Osteocyte (in vitro differentiated cells): ENCODE results near the gene GRM4. TPM values are rescaled to one million over a fixed set of nuclear protein-coding genes. Genes with fewer than 3 reads are reported as not detected.
A peak's percentile ranks its signal among the peaks of the same experiment; 100 is the strongest.

ENCODE experiments used
- DNase-seq: peaks from one replicate; pipeline ENCODE4 v3.0.0; 2021; ENCODE audit warnings: mixed read lengths; ENCODE audit not compliant: unreplicated experiment; ENCODE audit errors: extremely low spot score
- H3K27ac Mint-ChIP-seq: one replicate; pipeline ENCODE4 v1.8.0; 2021; ENCODE audit warnings: mild to moderate bottlenecking, mixed read lengths; ENCODE audit not compliant: unreplicated experiment
- H3K27me3 Mint-ChIP-seq: one replicate; pipeline ENCODE4 v1.8.0; 2021; ENCODE audit warnings: mixed read lengths; ENCODE audit not compliant: unreplicated experiment
- H3K36me3 Mint-ChIP-seq: one replicate; pipeline ENCODE4 v1.8.0; 2021; ENCODE audit warnings: mixed read lengths; ENCODE audit not compliant: unreplicated experiment
- H3K4me1 Mint-ChIP-seq: one replicate; pipeline ENCODE4 v1.8.0; 2021; ENCODE audit warnings: mixed read lengths; ENCODE audit not compliant: unreplicated experiment
- H3K4me3 Mint-ChIP-seq: one replicate; pipeline ENCODE4 v1.8.0; 2021; ENCODE audit warnings: mild to moderate bottlenecking, moderate library complexity, mixed read lengths; ENCODE audit not compliant: unreplicated experiment
- H3K9me3 Mint-ChIP-seq: one replicate; pipeline ENCODE4 v1.8.0; 2021; ENCODE audit warnings: mixed read lengths; ENCODE audit not compliant: unreplicated experiment
- CTCF ChIP-seq: fragments of 200-600 bp; sonication (generic); IDR thresholded peaks from 2 replicates; pipeline ENCODE4 v1.5.0; 2021; ENCODE audit warnings: antibody characterized with exemption, mild to moderate bottlenecking, moderate library complexity
- total RNA-seq: library from RNA; stranded (reverse); gene quantifications from 2 replicates; pipeline ENCODE4 v1.2.1, GENCODE V29; 2021

GRM4 gene
- total RNA-seq, 1 donor from 2014 or later = 0.40 TPM

- peaks cover 10% of the 10 kb centered on the region for H3K4me1 Mint-ChIP-seq
- TF ChIP-seq CTCF = no peak
- H3K27ac Mint-ChIP-seq = no peak overlapping the region
- H3K27me3 Mint-ChIP-seq = peaks cover 4% of the 10 kb centered on the region
- H3K36me3 Mint-ChIP-seq = no peaks in the 10 kb centered on the region
- H3K4me3 Mint-ChIP-seq = no peak overlapping the region
- no peak for DNase-seq
- no peaks in the 10 kb centered on the region for H3K9me3 Mint-ChIP-seq
Measured at GRCh38 chr6:34056305-34057108, 89.4 kb downstream of the GRM4 start.

GRCh38 chr6:34055223-34055933, 90.5 kb downstream of the GRM4 start:
- no peak for DNase-seq
- Mint-ChIP-seq H3K36me3 (no peaks in the 10 kb centered on the region), H3K4me3 (no peak overlapping the region), H3K9me3 (no peaks in the 10 kb centered on the region), H3K27ac (no peak overlapping the region), H3K4me1 (peaks cover 9% of the 10 kb centered on the region), H3K27me3 (peaks cover 6% of the 10 kb centered on the region)
- TF ChIP-seq CTCF = peak; percentile 88

GRCh38 chr6:34053721-34054120, 92.2 kb downstream of the GRM4 start:
- no peak overlapping the region for H3K4me3 Mint-ChIP-seq
- no peaks in the 10 kb centered on the region for H3K9me3 Mint-ChIP-seq
- H3K27me3 Mint-ChIP-seq = peaks cover 21% of the 10 kb centered on the region
- H3K27ac Mint-ChIP-seq = no peak overlapping the region
- no peak for DNase-seq
- no peak for TF ChIP-seq CTCF
- H3K4me1 Mint-ChIP-seq = no peaks in the 10 kb centered on the region
- H3K36me3 Mint-ChIP-seq = no peaks in the 10 kb centered on the region

DNA sequence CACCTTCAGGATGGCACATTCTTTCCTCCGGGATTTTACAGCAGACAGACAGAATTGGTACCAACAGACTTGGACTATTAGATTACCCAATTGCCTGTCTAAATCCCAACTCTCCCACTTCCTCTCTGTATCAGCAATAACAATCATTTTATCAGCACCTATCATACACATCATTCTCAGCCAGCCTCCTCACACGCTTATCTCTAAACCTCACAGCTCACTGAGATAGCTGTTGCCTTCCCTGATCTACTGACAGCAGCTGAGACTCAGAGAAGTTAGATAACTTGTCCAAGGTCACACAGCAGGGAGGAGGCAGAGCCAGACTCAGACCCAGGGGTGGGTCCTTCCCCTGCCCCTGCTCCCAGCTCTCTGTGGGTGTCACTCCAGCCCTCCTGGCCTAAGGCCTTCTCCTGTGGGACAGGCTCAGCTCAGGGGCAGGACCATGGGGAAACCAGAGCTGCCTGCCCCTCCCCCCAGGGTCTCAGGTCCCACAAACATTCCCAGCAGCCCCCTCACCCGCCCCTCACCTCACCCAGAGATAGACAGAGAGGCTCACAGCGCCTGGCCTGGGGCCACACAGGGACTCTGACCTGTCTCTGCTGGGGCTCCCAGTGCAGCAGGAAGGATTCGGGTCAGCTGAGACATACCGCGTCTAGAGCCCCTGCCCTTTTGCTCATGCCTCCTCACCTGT, 92.8 kb downstream of the GRM4 start:
- peaks cover 25% of the 10 kb centered on the region for H3K27me3 Mint-ChIP-seq
- no peak for TF ChIP-seq CTCF
- H3K9me3 Mint-ChIP-seq = no peaks in the 10 kb centered on the region
- no peak overlapping the region for H3K4me3 Mint-ChIP-seq
- no peak overlapping the region for H3K27ac Mint-ChIP-seq
- H3K36me3 Mint-ChIP-seq = no peaks in the 10 kb centered on the region
- no peak for DNase-seq
- H3K4me1 Mint-ChIP-seq = no peaks in the 10 kb centered on the region
